Loucy (cell line): ENCODE measurements around the gene EBF3.

Source experiments
- H2AFZ ChIP-seq: fragments of 200-600 bp; sonication (generic); 2 replicates; pipeline ENCODE4 v1.6.0; 2016; ENCODE audit warnings: antibody characterized with exemption, mild to moderate bottlenecking, low read length, moderate library complexity
- H3F3A ChIP-seq: fragments of 200-600 bp; 2 replicates; pipeline ENCODE4 v1.6.0; 2016; ENCODE audit warnings: antibody characterized with exemption, low read depth, mild to moderate bottlenecking
- H3K27me3 ChIP-seq: fragments of 200-600 bp; sonication (generic); 2 replicates; pipeline ENCODE4 v1.6.1; 2014; ENCODE audit warnings: low read length, mild to moderate bottlenecking; ENCODE audit not compliant: insufficient read depth, poor library complexity, severe bottlenecking
- H3K36me3 ChIP-seq: fragments of 200-600 bp; sonication (generic); 2 replicates; pipeline ENCODE4 v1.6.1; 2016; ENCODE audit warnings: low read length; ENCODE audit not compliant: insufficient read depth
- H3K4me1 ChIP-seq: fragments of 200-600 bp; sonication (generic); 2 replicates; pipeline ENCODE4 v1.5.1; 2014; ENCODE audit warnings: low read length, mild to moderate bottlenecking; ENCODE audit not compliant: insufficient read depth, poor library complexity, severe bottlenecking
- H3K4me2 ChIP-seq: fragments of 200-600 bp; sonication (generic); 2 replicates; pipeline ENCODE4 v1.6.0; 2014; ENCODE audit warnings: antibody characterized with exemption, low read length, low read depth, mild to moderate bottlenecking; ENCODE audit not compliant: poor library complexity, severe bottlenecking
- H3K4me3 ChIP-seq: fragments of 200-600 bp; sonication (generic); 2 replicates; pipeline ENCODE4 v1.5.1; 2014; ENCODE audit warnings: low read length, mild to moderate bottlenecking, mixed read lengths; ENCODE audit not compliant: poor library complexity, severe bottlenecking
- H3K79me2 ChIP-seq: fragments of 200-600 bp; sonication (generic); 2 replicates; pipeline ENCODE4 v1.6.1; 2014; ENCODE audit warnings: low read length; ENCODE audit not compliant: insufficient read depth
- H3K9ac ChIP-seq: fragments of 200-600 bp; sonication (generic); 2 replicates; pipeline ENCODE4 v1.6.0; 2014; ENCODE audit warnings: mild to moderate bottlenecking, low read depth, low read length, moderate library complexity; ENCODE audit not compliant: poor library complexity, severe bottlenecking
- H3K9me2 ChIP-seq: fragments of 200-600 bp; sonication (generic); replicated peaks from 2 replicates; pipeline ENCODE4 v1.6.1; 2016; ENCODE audit warnings: low read depth, low read length, mixed read lengths
- H3K9me3 ChIP-seq: fragments of 200-600 bp; sonication (generic); 2 replicates; pipeline ENCODE4 v1.6.1; 2014; ENCODE audit warnings: mild to moderate bottlenecking, antibody characterized with exemption, low read length, low read depth; ENCODE audit not compliant: insufficient read depth
- H4K20me1 ChIP-seq: fragments of 200-600 bp; sonication (generic); 2 replicates; pipeline ENCODE4 v1.6.0; 2014; ENCODE audit warnings: antibody characterized with exemption, low read length, mild to moderate bottlenecking; ENCODE audit not compliant: insufficient read depth, poor library complexity, severe bottlenecking
- CTCF ChIP-seq: fragments of 200-600 bp; sonication (generic); conservative IDR thresholded peaks from 2 replicates; pipeline ENCODE4 v1.5.1; 2014; ENCODE audit warnings: mild to moderate bottlenecking, antibody characterized with exemption, low read length
- EZH2phosphoT487 ChIP-seq: fragments of 200-600 bp; IDR thresholded peaks from 2 replicates; pipeline ENCODE4 v1.6.1; 2018; ENCODE audit warnings: antibody characterized with exemption, mild to moderate bottlenecking, moderate library complexity, borderline replicate concordance

Gene EBF3

GRCh38 chr10:129870474-129870757, 93.7 kb downstream of the EBF3 start:
- Histone ChIP-seq H3K9me3 (no peaks in the 10 kb centered on the region), H3K4me2 (no peak overlapping the region), H2AFZ (no peak overlapping the region), H3K27me3 (no peaks in the 10 kb centered on the region), H3K79me2 (no peaks in the 10 kb centered on the region), H3K9me2 (no peaks in the 10 kb centered on the region), H3K36me3 (no peaks in the 10 kb centered on the region), H3K4me3 (no peak overlapping the region), H3K9ac (no peak overlapping the region), H4K20me1 (no peaks in the 10 kb centered on the region), H3F3A (no peaks in the 10 kb centered on the region), H3K4me1 (no peaks in the 10 kb centered on the region)
- TF ChIP-seq CTCF (no peak), EZH2phosphoT487 (no peak)

- Histone ChIP-seq H3K9me3 (no peaks in the 10 kb centered on the region), H3K9me2 (no peaks in the 10 kb centered on the region), H3K4me2 (no peak overlapping the region), H3F3A (no peaks in the 10 kb centered on the region), H4K20me1 (no peaks in the 10 kb centered on the region), H3K36me3 (no peaks in the 10 kb centered on the region), H3K4me1 (no peaks in the 10 kb centered on the region), H3K9ac (no peak overlapping the region), H2AFZ (no peak overlapping the region), H3K79me2 (no peaks in the 10 kb centered on the region), H3K27me3 (no peaks in the 10 kb centered on the region), H3K4me3 (no peak overlapping the region)
- TF ChIP-seq CTCF: no peak
- TF ChIP-seq EZH2phosphoT487: no peak
Observed at GRCh38 chr10:129869596-129870473, 94.2 kb downstream of the EBF3 start.

- Histone ChIP-seq H3K4me2 (no peak overlapping the region), H3K79me2 (no peaks in the 10 kb centered on the region), H4K20me1 (no peaks in the 10 kb centered on the region), H3K27me3 (no peaks in the 10 kb centered on the region), H3F3A (no peaks in the 10 kb centered on the region), H3K9me3 (no peaks in the 10 kb centered on the region), H2AFZ (no peak overlapping the region), H3K4me1 (no peaks in the 10 kb centered on the region), H3K36me3 (no peaks in the 10 kb centered on the region), H3K9me2 (no peaks in the 10 kb centered on the region), H3K4me3 (no peak overlapping the region), H3K9ac (no peak overlapping the region)
- TF ChIP-seq EZH2phosphoT487: no peak
- TF ChIP-seq CTCF: no peak
Observed at GRCh38 chr10:129868449-129869035, 95.5 kb downstream of the EBF3 start.
